ENCODE results near the gene CMSS1.

CMSS1 gene

DNA sequence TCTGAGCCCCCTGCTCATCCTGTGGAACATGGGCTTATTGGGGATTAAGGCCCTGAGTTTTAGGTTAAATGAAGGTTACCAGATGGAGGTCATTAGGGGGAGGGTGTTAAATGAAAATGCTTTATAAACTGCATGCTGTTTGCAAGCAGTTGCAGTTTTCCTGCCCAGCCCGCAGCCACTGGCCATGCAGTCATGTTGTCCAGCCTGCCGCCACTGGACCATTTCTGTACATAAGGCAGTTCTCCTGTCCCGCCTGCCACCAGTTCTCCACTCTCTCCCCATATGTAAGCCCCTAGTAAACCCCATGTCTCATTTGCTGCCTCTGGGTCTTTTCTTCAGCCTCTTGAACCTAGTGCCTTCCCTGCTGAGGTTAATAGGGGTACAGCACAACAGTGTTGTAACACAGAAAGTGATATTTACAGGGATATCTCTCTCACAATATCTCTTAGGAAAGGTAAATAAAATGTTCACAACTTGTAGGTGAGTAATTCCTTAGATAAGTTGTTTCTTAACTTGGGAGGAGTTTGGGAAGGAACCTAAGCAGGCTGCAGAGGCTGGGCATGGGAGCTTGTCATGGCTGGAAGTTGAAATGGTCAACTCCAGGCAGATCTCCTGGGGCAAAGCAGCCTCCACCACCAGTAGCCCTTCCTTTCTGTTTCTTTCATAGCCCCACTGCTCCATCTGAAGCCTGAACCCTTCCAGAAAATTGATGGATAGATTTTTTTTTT, 148.2 kb downstream of the CMSS1 start:
- no peak for DNase-seq

DNA sequence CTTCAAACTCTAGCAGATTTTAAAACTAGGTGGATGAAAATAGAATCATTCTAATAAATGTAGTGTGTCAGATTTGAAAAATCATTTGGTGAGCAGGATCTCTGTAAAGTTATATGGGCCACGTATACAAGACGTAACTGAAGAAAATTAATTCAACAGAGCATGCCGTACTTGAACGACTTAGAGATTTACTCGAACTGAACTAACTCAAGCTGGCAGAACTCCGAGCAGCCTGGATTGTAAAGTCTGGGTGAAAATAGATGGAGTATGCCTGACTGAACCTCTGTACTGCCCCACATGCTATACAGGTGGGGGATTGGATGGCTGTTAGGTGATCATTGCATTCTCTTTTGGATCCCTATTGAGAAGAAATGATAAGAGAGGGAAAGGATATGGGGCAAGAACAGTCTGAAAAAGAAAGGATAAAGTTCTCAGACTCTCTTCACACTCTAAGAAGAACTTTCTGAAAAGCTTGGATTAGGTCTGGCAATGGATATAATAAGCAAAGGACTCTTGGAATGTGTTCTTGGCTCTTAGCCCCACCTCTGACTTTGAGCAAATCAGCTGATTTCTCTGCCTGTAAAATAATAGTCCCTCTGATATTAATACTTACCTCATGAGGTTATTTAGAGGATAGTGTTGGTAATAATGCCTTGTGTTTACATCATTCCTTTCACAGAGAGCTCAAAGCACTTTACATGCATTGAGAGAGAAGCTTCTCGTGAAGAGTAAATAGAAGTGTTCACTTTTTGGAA, 149.2 kb downstream of the CMSS1 start:
- DNase-seq: no peak

DNA sequence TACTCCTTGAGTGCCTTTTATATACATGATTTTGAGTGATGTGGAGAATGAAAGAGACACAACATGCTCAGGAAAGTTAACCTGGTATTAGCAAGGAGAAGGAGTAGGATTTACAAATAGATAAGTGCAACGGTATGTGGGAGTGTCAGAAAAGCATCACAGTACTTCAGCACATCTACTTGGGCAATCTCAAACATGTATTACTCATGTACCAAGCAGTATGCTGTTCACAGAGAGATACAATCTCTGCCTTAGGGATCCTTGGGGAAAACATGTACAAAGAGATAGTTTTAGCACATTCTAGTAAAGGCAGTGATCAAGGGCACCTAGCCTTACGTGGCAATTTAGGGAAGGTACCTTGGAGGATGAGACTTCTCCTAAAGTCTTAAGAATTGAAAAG, 150.1 kb downstream of the CMSS1 start:
- no peak for DNase-seq

DNA sequence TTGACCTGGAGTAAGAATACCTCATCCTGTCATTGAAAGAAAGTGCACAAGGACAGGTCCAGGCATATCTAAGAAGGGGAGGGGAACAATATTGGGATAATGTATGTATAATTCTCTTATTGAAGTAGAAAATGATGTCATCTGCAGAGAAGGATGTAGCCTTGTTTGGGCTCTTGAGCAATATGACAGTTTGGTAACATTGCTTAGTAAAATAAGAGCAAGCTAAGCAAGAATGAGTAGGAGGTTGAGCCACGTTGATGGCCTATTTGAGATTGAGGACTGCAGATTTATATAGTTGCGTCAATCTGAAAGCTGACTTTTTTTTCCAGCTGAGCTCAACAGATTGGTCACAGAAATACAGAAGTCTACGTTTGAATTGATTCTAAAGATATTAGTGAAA, 151.5 kb downstream of the CMSS1 start:
- DNase-seq: no peak

DNA sequence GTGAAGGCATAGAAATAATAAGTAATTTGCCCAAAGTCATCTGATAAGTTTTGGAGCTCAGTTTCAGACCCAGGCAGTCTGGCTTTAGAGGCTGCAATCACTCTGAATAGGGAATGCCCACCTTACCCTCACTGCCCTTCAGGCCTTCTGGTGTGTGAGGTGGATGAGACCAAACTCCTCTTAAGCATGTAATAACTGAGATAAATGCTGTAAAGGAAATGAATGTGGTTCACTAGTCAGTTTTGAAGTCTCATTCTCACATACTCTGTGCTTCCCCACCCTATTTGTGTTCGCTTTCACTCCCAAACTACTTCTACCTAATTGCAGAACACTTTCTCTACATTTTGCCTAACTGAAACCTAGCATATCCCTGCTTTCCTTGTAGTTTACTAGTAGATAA, 152.5 kb downstream of the CMSS1 start:
- no peak for DNase-seq

GRCh38 chr3:99971761-99972160, 154.1 kb downstream of the CMSS1 start:
- DNase-seq: no peak

GRCh38 chr3:99972380-99973104, 154.9 kb downstream of the CMSS1 start:
- no peak for DNase-seq

- DNase-seq: no peak
Measured at GRCh38 chr3:99974989-99975388, 157.3 kb downstream of the CMSS1 start.

DNA sequence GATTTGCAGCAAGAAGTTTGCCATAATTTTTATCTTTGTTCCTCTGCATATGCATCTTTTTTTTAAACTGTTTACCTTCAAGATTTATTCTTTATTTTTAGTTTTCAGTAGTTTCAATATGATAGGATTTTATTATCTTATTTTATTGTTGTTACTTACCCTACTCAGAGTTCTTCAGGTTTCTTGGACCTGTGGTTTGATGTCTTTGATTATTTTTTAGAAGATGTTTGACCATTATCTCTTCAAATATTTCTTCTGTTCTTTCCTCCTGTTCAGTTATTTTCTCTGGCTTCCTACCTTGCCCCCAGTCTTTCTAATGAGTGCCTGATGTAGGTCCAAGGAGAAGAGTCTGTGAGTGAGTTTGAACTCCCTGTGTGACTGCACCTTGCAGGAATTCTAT, 158.9 kb downstream of the CMSS1 start:
- DNase-seq: no peak

DNA sequence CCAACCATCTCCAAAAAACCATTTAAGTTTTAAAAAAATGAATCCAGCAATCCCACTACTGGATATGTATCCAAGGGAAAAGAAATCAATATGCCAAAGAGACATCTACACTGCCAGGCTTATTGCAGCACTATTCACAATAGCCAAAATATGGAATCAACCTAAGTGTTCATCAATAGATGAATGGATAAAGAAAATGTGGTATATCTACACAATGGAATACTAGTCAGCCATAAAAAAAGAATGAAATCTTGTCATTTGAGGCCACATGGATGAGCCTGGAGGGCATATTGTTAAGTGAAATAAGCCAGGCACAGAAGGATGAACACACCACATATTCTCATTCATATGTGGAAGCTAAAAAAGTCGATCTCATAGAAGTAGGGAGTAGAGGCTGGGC, 160.6 kb downstream of the CMSS1 start:
- DNase-seq: no peak

- DNase-seq: no peak
Measured at GRCh38 chr3:99980606-99981005, 162.9 kb downstream of the CMSS1 start.

GRCh38 chr3:99981138-99981537, 163.5 kb downstream of the CMSS1 start:
- DNase-seq: no peak

- no peak for DNase-seq
Measured at GRCh38 chr3:99982650-99983049, 165.0 kb downstream of the CMSS1 start.

DNA sequence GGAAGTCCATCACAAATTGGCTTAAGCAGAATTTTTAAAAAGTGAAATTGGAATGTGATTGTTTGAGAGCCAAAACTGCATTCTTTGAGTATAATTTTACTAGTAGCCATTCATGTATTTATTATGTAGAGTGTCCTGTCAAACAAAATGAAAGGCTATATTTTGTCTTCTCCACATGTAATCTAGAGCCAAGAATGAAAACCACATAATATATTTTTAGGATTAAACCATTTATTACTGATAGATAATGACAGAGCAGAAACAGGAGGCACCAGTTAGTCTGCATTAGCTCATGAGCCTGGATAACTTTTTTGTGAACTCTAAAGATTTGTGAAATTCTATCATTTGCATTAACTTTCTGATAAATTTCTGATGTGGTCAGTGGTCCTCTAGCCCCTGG, 166.5 kb downstream of the CMSS1 start:
- no peak for DNase-seq

GRCh38 chr3:99984668-99985067, 167.0 kb downstream of the CMSS1 start:
- DNase-seq: no peak

- no peak for DNase-seq
Measured at GRCh38 chr3:99990179-99990578, 172.5 kb downstream of the CMSS1 start.

DNA sequence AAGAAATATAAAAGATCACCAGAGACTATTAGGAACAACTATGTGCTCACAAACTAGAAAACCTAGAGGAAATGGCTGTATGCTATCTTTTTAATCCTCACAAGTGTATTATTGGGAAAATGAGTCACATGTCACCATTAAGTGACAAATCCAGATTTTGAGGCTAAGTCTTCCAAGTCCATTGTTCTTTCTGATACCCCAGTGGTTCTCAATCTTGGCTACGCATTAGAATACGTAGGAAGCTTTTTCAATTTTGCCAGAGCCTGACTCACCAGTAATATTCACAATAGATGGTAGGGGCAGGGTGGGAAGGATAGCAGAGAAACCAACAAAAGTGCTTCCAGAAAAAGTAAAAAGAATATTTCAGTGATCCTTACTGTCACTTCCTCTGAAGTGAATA, 179.6 kb downstream of the CMSS1 start:
- DNase-seq: no peak

- DNase-seq: no peak
Measured at GRCh38 chr3:99999536-99999935, 181.9 kb downstream of the CMSS1 start.

DNA sequence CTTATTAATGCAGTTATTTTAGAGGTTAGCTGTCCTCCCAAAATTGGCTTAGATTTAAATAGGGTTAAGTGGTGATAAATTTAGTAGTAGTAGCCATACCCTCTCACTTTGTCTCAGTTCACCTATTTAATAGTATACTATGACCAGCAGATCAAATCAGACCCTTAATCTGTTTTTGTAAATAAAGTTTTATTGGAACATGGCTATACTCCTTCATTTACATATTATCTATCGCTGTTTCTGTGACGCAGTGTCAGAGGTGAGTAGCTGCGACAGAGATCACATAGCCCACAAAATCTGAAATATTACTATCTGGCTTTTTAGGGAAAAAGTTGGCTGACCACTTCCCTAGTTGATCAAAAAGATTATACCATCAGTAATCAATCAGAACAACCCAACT, 183.4 kb downstream of the CMSS1 start:
- no peak for DNase-seq

DNA sequence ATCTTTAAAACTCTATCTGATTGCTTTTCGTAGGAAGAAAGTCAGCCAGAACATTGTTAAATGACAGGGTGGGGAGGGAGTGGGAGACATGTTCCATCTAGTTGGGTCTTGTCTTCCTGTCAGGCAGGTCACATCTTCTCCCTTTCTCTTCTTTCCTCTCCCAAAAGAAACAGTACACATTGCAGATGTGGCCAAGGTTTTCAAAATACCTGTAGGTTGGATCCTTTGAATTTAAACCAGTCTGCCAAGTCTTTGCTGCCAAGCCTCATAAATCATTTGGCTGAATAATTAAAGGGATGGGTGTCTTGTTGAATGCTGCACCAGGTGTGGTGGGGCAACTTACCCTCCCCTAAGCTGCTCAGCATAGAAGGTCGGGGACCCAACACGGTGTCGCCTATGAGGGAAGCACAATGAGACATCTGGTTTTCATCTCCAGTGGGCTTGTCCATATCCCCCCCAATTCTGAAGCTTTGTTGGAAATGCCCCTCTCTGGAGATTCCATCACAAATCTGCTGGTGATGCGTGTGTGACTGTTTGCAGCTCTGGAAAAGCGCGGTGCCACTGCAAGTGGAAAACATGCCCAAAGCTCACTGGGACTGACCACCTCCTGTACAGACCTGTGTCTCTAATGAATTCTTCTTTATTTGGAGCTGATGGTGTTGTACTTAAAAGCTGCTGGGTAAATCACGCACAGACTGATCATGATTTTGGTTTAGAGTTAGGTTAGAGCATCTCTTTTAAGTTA, 184.0 kb downstream of the CMSS1 start:
- DNase-seq: no peak

- no peak for DNase-seq
Measured at GRCh38 chr3:100002599-100003350, 185.1 kb downstream of the CMSS1 start.

Data from activated effector memory CD4-positive, alpha-beta T cell treated with anti-CD3 and anti-CD28 coated beads, Interleukin-2, amount 50 U/mL, for 16 hours (primary cell).